Stimulated activated CD8-positive, alpha-beta memory T cell treated with anti-CD3 and anti-CD28 coated beads, Interleukin-4, amount 100 ng/mL, for 4 hours (primary cell): ENCODE measurements around the gene RNASEH2B.

Source experiments
- DNase-seq, 2 donors: peaks; one replicate each; pipeline ENCODE4 v3.0.0-alpha.2; 2020; ENCODE audit warnings: low read depth in 2 of 2, low spot score in 1 of 2

The RNASEH2B gene

DNA sequence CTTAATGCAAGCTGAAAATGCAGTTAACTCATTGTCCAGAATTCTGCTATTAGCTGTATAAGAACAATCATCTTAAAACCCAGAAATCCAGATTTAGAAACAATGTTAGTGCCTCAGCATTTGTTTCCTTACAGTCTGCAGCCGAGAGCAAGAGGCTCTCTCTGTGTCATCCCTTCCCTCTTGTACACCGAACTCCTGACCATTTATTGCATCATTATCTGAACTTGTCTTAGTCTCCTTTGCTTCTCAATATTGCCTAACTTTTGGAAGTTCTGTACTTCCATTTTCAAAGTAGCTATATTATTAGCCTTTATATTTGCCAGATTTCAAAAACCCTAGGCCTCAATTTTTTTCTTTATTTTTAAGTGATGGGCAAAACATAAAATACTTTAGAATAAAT is 27.1 kb downstream of the RNASEH2B start:
- no peak for DNase-seq

DNA sequence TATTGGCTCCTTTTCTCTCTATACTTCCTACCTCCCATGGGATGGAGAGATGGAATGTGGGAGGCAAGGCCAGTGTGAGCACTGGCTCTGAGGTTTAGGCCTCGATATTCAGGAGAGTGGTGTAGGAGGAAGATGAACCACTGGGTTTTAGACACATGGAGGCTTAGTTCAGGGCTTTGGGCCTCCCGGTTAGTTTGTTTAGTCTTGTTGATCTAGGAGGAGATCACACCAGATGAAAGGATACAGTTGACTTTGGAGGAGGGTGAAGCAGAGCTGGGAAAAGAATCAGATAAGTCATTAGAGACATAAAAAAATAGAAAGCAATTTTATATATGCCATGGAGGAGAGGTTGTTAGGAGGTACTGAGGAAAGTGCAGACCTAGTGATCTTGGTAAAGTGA is 30.9 kb downstream of the RNASEH2B start:
- DNase-seq: no peak

DNA sequence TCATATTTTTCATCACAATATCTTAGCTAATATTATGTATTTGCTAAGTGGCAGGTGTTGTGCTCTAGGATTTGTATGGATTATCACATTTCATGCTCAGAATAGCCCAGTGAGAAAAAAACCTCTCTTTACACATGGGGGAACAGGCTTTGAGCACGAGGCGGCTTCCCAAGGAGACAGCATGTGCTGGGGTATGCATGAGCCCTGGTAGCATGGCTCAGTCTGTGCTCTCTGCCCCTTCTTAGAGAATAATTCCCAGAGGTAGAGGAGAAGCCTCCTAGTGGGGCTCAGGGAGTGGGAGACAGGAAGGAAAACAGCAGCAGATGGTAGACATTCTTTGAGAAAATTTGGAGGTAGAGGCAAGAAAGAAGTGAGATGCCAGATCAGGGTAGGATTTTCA is 31.6 kb downstream of the RNASEH2B start:
- no peak for DNase-seq

DNA sequence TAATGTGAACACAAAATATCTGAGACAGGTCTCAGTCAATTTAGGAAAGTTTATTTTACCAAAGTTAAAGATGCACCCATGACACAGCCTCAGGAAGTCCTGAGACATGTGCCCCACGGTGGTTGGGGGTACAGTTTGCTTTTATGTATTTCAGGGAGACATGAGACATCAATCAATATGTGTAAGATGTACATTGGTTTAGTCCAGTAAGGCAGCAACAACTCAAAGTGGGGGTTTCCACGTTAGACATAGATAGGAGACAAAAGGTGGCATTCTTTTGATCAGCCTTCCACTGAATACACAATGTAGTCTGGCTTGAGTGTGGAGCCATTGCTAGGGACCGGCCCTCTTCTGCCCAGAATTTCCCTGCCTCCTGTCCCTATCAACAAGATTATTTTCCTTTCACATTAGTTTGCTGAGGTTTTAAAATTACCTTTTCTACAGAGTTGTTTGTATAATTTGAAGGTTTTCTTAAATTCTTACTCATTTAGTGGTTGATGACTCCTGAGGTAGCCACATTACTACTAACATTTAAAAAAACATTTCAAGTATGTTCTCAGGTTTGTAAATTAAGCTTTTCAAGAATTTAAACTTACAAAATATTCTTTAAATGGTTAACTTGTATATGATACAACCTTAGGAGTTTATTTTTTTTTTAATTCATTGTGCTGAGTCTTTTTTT is 33.2 kb downstream of the RNASEH2B start:
- DNase-seq: no peak

DNA sequence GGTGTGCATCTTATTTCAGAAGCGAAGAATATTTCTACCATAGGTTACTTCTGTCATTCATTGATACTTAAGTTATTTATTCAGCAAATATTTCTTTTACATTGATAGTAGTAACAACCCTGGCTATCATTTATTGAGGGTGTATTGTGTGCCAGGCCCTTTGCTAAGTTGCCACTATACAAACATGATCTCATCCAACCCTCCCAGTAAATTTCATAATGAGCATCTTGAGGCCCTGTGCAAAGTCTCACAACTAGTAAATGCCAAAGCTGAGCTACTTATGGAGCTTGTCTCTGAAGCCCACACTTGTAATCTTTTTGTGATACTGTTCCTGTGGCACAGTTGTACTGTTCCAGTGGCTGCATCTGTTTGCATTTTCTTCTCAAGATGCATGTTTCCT is 36.1 kb downstream of the RNASEH2B start:
- DNase-seq: no peak

DNA sequence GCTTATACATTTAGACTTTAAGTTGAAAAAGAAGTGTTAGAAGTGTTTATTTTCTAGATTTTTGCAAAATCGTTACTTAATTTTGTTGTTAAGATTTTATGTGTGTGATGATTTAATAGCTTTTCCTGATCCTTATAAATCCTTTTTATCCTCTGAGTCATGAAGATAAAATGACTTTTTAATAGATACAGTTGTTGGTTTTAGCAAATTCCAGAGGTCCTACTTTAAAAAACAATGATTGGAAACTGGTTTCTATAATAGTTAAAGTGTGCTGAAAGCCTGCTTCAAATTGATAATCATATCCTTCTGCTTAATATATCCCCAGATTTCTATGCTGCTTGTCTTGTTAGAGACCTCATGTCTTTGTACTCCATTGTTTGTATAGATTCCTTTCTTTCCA is 39.0 kb downstream of the RNASEH2B start:
- no peak for DNase-seq

DNA sequence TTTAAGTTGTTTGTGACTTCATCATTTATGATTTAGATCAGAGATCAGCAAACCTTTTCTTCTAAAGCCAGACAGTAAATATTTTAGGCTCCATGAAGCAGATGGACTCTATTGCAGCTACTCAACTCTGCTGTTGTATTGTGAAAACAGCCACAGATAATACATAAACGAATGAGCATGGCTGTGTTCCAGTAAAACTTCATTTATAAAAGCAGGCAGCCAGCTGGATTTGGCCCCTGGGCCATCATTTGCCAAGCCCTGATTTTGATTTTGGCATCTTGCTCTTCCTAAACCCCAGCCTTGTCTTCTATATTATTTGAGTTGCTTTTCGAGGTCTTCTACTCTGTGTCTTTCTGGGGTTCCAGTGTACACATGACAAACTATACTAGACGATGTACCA is 41.3 kb downstream of the RNASEH2B start:
- no peak for DNase-seq

DNA sequence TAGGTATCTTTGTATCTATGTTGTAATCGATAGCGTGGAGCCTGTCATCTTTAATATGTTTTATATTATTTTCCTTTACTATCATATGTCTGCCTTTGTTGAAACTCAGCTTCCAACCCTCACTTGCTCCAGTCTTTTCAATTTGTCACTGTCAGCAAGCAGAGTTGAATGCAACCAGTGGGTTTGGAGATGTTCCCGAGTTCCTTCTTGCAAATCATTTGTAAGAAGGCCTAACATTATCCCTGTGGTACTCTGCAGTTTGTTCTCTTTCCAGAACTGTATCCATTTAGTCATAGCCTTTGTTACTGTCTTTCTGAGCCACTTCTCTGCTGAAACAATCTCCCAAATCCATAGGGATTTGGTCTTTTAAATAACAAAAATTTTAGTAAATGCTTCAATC is 41.8 kb downstream of the RNASEH2B start:
- no peak for DNase-seq

DNA sequence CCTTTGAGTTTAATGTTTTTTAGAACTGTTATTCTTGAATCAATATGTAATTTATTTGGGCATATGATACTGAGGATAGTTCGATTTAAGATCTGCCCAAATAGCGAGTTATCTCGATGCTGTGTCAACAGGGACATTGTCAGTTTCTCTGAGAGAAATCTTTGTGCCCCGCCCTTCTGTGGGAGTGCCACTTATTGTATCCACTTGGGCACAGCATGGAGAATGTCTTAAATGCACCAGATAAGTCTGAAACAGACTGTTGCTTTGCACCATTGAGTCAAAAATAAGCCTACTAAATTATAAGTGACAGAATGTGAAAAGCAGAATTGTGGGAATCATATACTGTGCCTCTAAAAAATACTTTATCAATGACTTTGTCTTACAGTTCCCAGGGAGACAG is 45.6 kb downstream of the RNASEH2B start:
- no peak for DNase-seq

DNA sequence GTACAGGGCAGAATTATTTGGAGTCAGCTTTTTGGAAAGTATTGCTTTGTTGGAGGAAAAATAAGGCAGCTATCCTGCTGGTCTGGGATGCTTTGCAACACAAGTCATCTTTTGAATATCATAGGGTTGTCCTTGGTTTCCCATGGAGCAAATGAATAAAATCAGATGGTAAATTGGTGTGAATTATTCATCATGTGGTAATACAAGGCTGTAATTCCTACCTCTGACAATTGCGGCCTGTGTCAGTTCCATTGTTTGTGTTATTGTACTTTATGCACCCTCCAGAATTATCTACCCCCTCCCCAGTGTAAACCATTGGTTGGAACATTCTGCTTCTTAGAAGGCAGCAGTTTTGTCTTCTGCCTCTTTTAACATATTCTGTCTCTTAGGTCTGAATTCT is 46.2 kb downstream of the RNASEH2B start:
- DNase-seq: no peak

DNA sequence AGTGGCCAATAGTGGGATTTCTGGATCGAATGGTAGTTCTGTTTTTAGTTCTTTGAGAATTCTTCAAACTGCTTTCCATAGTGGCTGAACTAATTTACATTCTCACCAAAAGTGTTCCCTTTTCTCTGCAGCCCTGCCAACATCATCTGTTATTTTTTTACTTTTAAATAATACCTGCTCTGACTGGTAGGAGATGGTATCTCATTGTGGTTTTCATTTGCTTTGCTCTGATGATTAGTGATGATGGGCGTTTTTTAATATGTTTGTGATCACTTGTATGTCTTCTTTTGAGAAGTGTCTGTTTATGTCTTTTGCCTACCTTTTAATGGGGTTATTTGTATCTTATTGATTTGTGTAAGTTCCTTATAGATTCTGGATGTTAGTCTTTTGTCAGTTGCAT is 48.0 kb downstream of the RNASEH2B start:
- no peak for DNase-seq

DNA sequence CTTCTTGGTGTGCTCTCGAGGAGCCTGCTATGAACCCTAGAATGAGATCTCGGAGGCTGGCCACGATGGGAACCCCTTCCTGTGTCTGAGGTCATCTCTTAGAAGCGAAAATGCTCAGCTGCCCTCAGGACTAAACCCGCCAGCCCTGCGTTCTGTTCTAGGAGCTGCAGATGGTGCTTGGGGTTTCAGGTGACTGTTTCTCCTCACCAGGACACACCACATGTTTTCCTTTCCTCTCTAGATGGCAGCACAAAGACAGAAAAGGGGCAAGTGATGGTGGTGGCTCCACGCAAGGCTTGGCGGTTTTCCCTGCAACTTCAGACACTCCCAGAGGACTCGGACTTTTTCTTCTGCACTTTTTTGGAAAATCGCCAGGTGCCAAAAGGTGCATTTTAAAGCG is 60.1 kb downstream of the RNASEH2B start:
- DNase-seq: no peak

DNA sequence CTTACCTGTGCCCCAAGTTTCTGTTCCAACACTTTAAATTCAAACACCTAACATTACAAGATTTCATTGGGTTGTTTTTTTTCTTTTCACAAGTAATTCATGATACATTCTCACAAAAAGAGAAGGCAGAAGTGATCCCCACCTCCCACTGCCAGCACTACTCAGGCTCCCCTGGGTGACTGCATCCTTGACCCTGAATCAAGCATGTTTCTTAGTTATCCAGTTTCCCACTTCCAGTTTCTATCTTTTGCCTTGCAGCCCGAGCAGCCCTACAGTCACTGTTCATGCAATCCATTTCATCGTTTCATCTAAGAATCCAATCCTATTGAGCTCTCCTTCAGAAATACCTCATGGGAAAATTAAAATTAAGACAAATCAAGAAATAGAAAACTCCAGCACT is 61.4 kb downstream of the RNASEH2B start:
- DNase-seq: no peak

DNA sequence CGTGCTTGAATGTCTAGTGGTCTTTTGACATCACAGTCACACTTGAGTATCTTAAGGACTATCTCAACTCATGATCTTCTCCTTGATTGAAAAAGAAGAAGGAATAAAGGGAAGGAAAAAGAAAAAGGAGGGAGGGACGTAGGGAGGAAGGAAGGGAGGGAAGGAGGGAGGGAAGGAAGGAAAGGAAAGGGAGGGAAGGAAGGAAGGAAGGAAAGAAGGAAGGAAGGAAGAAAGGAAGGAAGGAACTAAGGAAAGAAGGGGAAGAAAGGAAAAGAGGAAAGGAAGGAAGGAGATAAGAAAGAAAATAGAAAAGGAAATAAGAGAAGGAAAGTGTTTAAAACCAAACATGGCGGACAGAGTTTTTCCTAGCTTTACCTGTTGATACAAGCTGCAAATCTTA is 64.7 kb downstream of the RNASEH2B start:
- DNase-seq: no peak

DNA sequence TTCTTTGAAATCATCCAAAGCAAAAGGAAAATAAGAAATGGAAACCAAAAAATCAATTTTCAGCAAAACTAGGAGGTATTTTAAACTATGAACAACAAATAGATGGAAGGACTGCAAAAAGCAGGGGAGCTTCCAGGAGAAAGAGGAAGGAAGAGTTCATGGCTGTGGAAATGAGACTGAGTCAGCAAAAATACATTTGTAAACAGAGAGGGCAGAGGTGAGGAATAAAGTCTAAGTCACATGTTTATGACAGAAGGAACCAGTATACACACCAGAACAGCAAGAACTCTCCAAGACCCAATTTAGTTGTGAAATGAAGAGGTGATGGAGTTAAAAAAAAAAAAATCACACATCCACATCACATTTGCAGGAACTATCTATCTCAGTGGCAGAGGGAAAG is 69.6 kb downstream of the RNASEH2B start:
- no peak for DNase-seq

DNA sequence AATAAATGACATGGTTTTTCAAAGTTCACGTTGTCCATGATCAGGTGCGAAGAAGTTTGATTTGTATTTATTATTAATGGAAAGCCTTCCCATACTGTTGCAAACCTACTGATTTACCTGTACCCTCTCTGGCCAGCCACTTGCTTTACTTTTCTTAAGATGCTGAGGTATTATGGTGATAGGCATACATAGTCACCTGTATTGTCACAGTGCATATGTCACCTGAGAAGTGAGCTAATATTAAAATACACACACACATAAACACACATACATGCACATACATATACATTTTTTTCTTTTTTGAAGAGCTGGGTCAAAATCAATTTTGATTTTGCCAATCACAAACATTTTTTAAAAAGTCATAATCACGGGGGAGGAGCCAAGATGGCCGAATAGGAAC is 72.1 kb downstream of the RNASEH2B start:
- no peak for DNase-seq

DNA sequence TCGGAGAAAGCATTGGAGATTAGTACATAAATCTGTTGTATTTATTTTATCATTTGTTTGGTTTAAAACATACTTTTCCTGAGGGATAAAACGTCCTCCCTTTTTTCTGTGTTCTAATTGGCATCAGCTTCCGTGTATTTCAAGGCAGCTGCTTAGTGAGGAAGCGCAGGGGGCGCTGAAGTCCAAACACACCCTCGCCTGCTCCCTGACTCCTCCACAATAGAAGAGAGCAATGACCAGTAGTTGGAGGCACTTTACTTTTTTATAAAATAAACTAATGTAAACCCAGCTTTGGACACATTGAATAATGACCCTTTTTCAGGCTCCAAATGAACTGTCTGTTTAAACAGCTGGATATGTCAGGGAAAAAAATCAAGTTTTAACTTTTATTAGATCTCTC is 79.9 kb downstream of the RNASEH2B start:
- no peak for DNase-seq

DNA sequence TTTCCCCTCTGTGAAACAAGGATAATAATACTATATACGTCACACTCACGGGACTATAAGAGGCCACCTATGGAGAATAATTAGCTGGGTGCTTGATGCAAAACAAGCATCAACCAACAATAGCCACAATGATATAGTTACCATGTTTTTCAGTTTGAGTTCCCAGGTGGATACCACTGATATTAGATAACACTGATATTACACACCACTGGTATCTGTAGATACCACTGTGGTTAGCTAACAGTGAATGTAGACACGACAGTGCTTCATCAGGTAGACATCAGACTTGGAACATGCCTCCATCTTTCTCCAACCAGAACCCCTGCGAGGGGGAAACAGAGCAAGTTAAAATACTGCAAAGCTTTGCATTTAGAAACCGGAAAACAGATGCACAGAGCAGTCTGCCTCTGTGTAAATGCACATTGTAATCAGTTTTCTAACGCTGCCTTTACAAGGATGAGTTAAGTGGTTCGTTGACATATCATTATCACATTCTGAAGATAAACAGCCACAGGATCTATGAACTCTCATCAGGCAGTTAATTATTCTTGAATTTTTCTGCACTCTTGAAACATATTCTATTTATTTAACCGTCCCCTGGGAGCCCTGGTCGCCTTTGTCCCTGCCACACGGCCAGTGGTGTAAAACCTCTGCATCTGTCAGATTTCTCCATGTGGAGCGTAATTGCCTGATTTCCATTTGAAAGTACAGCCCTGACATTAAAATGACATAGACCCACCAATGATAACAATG is 80.7 kb downstream of the RNASEH2B start:
- no peak for DNase-seq

DNA sequence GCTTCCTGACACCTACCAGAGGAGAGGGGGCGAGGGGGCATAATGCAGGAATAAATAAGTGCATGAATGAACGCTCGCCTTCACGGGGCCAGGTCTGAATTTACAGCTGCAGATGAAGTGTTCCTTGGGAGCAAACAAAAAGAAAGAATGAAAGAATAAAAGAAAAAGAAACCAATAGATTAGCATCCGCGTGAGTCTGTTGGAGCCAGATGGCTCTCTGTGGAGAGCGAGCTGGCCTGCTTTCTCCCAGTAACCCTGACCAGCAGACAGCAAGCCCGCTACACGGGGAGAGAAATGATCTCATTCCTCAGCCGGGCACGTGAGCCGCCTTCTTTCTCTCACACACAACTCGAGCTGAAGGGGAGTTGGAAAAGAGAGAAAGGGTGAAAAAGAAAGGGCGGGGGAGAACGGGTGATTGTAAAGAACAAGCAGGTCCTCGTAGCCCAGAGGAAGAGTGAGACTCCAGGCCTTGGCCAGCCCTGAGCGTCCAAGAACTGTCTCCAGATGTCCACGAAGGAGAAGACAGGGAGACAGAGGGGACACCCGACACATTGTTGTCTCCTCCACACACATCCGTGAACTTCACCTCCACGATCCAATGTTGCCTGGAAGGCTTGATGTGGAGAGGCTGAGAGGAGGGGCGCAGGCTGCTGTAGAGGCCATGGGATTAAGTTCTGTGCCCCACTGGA is 81.4 kb downstream of the RNASEH2B start:
- DNase-seq: no peak

DNA sequence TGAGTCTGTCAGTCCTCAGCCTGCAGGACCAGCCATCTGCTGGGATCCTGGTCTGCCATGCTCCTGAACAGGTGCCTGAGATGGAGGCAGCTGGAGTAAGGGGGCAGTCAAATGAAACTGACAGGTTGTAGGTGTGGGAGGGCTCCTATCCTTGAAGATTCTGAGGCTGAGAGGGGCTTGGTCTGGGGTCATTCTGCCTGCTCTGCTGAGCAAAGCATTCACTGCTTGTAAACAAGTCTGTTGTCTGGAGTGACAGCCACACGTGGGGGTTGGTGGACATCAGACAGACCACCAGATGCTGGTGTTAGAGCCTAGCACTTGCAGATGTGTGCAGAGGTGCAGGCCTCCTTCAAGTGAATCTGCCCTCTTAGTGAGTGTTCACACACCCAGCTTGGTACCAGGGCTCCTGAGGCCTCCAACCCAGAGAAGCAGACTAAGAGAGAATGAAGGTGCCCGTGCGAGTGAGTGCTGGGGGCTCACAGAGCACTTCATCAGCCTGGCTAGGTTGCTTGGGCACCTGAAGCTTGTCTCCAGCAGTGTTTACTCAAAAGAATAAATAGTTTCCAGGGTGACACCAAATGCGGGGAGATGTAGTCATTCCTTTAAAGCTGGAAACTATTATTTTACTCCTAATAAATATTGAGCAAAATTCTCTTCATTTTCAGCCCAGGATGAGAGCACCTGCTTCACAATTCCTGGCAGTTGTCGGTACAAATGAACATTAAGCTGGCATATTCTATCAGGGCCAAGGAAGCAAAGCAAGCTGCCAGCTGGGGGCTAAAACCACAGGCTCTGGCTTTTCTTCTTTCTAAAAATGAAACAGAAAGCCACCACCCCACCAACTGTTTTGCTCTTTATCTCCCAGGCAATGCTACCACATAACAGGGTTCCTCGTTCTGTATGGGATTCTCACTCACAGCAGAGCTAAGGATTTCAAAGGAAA is 82.3 kb downstream of the RNASEH2B start:
- DNase-seq: no peak

DNA sequence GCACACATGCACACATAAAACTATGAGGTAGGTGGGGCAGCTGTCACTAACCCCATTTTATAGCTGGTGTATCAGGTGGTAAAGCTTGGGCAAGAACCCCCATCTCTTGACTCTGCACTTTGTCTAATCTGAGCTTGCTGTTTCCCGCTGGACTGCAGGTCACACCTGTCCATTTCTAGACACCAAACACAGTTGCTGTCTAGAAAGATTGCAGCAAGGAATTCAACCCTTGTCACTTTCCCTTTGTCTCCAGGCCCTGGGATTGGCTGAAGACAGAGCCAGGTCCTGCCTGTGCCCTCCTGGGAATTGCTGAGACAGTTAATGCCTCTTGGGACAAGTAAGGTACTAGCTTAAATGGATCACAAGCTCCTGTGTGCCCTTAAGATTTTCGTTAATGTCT is 83.8 kb downstream of the RNASEH2B start:
- DNase-seq: no peak
